CD4-positive, alpha-beta T cell treated with Interleukin-21 for 1 hour (primary cell): ENCODE data around the gene SART1.

Experiments used
- DNase-seq: peaks from one replicate; pipeline ENCODE4 v3.0.0-alpha.2; 2020

Gene SART1

DNA sequence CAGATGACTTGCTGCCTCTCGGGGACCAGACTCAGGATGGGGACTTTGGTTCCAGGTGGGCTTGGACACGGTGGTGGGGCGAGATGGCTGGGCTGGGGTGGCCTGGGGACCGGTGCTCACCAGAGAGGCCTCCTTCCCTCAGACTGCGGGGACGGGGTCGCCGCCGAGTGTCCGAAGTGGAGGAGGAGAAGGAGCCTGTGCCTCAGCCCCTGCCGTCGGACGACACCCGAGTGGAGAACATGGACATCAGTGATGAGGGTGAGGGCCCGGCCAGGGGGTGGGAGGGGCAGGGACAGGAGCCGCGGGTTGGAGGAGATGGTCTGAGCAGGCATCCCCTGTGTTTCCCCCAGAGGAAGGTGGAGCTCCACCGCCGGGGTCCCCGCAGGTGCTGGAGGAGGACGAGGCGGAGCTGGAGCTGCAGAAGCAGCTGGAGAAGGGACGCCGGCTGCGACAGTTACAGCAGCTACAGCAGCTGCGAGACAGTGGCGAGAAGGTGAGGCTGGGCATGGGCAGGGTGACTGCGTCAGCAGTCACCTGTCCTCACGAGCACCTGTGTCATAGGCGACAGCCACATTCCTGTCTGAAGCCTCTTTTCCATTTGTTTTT is 5.9 kb downstream of the SART1 start:
- DNase-seq, result no peak

DNA sequence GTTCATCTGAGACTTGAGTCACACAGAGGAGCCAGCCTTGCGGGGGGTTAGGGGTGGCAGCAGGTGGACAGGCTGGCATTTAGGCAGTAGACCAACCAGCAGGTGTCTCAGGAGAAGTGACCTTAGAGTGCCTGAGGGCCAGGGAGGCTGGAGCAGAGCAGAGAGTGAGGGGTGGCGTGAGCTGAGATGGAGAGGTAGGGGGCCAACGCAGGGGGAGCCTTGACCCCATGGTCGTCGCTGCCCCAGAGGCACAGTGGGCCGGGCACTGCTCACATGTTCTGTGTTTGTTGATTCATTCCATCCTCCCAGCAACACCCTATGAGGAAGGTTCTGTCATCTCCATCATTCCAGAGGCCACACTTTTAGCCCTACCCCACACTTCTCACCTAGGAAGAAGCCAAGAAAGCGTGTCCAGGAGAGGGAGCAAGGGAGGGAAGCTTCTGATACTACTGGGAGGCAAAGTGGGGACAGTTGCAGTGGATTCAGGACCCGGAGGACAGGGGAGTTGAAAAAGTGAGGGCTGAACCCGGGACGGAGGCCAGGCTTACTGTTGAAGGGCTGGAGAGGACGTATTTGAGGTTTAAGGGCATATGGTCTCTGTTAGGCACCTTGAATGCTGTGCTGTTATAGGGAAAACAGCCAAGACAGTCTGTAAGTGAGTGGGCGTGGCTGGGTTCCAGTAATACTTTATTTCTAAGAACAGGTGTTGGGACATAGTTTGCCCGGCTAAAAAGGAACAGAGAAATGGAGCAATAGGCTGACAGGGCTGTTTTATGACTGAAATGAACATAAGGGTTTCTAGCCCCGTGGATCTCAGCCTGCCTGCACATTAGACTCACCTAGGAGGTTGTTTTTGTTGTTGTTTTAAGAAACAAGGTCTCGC is 7.3 kb downstream of the SART1 start:
- no peak for DNase-seq

DNA sequence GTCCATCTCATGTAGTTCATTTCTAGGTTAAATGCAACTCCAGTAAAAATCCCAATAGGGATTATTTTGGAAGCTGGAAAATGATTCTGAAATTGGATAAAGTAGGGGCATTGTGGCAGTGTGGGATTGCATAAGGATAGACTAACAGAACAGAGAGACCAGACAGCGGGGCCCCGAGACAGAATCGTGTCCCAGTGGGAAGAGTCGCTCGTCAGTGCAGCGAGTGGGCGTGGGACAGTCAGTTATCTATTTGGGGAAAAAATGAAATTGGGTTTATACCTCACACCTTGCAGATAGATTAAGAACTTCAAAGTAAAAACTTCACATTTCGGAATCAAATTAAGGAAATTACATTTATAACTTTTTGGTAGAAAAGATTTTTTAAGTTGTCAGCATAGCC is 10.6 kb downstream of the SART1 start:
- DNase-seq, result no peak

DNA sequence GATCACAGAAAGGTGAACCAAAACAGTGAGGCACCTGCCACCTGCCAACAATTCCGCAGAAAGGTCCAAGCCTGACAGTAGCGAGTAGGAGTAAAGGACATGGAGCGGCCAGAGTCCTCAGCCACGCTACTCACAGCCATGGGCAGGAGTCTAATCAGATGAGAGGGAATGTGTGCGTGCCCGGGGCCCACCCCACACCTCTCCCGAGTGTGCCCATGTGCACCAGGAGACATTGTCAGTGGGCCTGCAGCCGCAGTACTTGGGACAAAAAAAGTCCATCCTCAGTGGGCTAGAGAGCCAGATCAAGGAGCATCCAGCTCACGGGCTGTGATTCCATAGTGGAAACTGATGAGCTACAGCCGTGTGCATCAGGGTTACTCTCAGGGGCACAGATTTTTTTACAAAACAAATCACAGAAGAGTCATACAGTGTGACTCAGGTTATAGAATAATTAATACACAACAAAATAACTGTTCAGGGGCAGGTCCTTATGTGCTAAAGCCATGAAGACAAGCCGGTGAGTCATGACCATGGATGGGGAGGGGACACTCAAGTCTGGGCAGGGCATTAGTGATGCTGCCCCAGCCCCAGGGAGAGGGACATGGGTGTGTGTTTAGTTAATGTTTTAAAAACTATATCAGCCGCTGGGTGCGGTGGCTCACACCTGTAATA is 12.0 kb downstream of the SART1 start:
- no peak for DNase-seq

DNA sequence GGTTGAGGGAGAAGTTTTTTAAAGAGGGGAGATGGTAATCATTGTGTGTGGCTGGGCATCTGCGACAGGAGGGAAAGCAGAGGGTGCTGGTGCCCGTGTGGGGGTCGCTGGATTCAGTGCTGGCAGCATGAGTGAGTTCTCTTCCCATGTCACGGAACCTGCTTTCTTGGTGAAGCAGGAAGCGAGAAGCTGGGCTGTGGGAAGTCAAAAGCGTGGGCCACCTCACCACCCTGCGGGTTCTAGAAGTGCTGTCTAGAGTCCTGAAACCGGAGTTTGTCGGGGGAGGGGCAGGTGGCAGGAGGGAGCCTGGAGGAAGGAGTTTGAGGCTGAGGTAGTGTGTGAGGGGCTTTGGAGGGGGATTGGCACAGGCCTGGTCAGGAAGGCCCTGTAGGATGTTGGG is 14.2 kb downstream of the SART1 start:
- no peak for DNase-seq

- DNase-seq, result no peak
Observed at GRCh38 chr11:65976216-65977176, 15.0 kb downstream of the SART1 start.

- no peak for DNase-seq
Observed at GRCh38 chr11:65977621-65978390, 16.3 kb downstream of the SART1 start.

DNA sequence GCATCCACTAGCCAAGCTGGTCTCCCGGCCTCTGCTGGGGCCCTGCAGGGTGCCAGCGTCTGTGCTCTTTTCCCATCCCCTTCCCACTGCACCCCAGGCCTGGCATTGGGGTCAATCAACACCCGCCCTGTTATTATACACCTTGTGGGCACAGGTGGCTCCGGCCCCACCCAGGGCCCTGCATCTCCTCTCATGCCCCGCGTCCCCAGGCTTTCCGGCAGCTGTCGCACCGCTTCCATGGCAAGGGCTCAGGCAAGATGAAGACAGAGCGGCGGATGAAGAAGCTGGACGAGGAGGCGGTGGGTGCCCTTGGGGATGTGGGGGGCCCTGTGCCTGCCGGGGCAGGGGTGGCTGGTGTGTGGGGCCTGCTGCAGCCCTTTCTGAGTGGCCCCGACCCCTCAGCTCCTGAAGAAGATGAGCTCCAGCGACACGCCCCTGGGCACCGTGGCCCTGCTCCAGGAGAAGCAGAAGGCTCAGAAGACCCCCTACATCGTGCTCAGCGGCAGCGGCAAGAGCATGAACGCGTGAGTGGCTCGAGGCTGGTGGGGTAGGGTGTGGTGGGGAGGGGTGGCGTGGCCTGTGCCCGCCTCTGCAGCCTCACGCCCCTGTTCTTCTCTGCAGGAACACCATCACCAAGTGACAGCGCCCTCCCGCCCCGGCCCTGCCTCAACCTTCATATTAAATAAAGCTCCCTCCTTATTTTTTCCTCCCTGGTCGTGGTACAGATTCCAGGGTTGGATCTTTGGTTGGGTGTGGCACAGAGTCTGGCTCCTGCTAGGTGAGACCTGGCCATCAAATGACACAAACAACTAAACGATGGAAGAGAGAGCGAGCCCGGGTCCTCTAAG is 17.1 kb downstream of the SART1 start:
- DNase-seq, result no peak

DNA sequence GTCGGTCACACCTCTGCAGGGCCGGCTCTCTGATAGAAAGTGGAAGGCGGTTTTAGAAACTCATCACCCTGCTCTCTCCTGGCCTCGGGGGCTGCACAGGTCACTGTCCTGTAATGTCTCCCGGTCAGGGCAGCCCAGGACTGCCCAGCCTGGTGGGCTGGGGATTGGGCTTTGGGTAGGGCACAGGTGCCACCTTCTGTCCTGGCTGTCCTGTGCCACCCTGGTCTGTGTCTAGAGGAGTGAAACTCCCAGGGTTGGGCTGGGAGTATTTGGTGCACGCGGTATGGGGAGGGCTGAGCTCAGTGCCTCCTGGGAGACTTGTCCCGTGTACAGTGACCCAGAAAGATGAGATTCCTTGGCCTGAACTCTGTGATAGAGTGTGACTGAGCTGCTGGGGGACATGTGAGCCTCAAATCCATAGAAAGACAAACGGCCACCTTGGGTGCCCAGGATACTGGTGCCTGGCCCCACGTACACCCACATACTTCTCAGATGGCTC is 17.8 kb downstream of the SART1 start:
- DNase-seq, result no peak

GRCh38 chr11:65981101-65981740 is 19.7 kb downstream of the SART1 start:
- no peak for DNase-seq

DNA sequence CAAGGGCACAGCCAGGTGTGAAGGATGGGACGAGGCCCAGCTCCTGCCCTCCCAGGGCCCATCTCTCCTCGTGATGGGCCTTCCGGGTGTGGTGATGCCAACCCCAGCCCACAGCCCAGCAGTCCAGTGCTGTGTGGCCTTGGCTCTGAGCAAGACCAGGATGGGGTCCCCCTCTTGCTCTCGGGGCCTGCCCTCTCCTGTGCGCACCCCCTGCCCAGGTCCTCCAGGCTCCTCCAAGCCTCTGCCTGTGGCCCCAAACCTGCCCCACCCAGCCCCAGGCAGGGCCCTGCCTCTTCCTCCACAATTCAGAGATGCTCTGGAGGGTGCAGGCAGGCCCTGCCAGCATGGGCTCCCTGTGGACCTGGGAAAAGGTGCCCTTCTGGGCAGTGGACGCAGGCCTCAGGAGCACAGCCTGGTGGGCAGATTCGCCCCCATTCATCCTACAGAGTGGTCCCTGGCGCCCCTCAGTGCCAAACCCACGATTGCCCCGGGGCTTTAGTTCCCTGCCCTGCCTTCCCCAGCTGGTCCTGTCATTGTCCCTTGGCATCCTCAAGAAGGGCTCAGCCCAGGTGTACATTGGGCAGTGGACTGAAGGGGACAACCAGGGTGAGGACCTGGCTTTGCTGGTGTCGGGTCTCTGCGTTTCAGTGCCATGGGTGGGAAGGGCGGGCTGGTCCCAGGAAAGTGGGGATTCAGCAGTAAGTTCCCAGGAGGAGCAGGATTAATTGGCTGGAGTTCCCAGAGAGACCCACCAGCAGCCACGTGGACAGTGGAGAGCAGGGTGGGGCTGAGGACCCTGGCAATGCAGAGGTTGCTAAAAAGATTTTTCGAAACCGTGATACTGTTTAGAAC is 20.7 kb downstream of the SART1 start:
- DNase-seq, result no peak

DNA sequence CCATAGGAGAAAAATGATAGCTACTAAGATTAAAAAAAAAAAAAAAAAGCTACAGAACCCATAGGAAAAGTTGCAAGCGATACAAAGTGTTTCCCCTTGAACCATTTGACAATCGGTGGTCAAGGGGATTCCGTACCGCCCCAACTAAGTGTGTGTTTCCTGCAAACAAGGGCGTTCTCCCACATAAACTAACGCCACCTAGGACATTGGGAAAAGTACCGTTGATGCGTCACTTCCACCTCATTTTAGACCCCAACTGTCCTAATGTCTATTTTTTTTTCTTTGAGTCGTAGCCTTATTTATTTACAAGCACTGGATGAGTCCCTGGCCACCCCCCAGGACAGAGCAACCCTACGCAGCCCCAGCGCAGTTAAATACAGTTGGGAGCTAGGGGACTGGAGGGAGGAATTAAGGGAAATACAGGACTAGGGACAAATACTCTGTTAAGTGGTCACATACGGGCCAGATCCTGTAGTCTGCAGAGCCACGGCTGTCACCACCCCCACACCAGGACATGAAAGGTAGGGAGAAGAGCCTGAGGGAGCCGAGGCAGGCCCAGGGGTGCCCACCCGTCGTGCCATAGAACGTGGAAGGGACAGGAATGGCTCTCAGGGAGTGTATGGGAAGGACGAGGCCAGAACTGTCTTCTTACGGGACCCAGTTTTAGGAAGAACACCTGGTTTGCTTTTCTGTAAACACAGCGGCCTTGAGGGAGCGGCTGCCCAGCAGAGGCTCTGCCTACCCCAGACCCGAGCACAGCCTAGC is 21.5 kb downstream of the SART1 start:
- no peak for DNase-seq

- no peak for DNase-seq
Observed at GRCh38 chr11:65983589-65983987, 22.1 kb downstream of the SART1 start.

GRCh38 chr11:65987336-65987735 is 25.8 kb downstream of the SART1 start:
- no peak for DNase-seq

DNA sequence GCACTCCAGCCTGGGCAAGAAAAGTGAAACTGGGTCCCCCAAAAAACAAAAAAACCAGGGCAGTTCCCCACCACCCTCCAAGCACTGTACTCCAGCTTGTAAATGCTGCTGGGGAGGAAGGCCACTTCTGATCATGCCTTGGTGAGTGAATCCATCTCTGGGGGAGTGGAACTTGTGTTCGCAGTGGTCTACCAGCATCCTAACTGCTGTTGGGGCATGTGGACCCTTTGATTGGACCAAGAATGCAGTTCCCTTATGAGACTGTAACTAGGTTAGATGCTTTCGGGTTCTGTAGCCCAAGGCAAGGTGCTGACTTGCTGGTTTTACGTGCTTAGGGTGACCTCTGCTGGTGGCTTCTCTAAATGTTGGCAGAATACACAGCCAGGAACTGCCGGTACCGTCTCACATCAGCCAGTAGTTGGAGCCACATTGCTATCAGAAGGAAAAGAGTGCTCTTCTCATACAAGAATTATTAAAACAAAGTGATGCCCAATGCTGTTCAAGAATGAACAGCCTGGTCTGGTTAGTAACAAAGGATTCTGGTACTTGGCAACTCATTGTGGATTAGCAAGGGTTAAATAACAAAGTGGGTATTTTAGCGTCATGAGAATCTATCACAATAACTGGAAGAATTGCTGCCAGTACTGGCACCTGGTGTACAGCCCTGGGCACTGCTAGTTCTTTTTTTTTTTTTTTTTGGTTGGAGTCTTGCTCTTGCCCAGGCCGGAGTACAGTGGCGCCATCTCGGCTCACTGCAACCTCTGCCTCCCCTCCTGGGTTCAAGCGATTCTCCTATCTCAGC is 27.5 kb downstream of the SART1 start:
- peak; percentile 96 for DNase-seq

DNA sequence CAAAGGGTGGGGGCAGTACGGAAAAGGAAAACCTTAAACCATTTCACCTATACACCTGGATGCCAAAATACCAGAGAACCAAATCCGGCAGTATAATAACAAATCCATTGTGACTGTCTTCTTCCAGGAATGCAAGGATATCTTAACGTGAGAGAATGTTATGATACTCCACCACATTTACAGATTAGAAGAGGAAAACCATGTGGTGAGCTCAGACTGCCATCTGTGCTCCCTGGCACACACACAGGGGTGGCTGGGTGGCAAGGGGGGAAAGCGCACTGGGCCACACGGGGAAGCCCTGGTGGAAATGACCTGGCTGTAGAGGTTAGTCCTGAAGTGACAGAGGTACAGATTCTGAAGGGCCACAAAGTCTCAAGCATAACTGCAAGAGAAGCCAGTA is 30.5 kb downstream of the SART1 start:
- DNase-seq, result no peak

- no peak for DNase-seq
Observed at GRCh38 chr11:65997286-65997685, 35.8 kb downstream of the SART1 start.
